Astrocyte (in vitro differentiated cells and primary cell): ENCODE measurements around the gene PPP3CA. TPM values are rescaled to one million over a fixed set of nuclear protein-coding genes. Genes with fewer than 3 reads are reported as not detected.
A peak's percentile ranks its signal among the peaks of the same experiment; 100 is the strongest.

Source experiments
- DNase-seq: peaks from one replicate; pipeline ENCODE4 v3.0.0-alpha.2; 2010; ENCODE audit warnings: low read depth
- FAIRE-seq: peaks from 2 replicates; lab custom pipeline; 2011; peaks lifted over from hg19 to GRCh38; lab: Jason Lieb, UNC
- H2AFZ ChIP-seq: 2 replicates; pipeline ENCODE4 v1.6.0; 2012; ENCODE audit warnings: low read depth, low read length, inconsistent platforms
- H3K27ac ChIP-seq: 2 replicates; pipeline ENCODE4 v1.5.1; 2011; ENCODE audit warnings: low read depth, low read length, inconsistent platforms
- H3K27me3 ChIP-seq: 2 replicates; pipeline ENCODE4 v1.6.0; 2011; ENCODE audit warnings: low read length, inconsistent platforms; ENCODE audit not compliant: insufficient read depth
- H3K36me3 ChIP-seq: 2 replicates; pipeline ENCODE4 v1.5.1; 2011; ENCODE audit warnings: low read length, inconsistent platforms; ENCODE audit not compliant: insufficient read depth
- H3K4me1 ChIP-seq: 2 replicates; pipeline ENCODE4 v1.5.1; 2011; ENCODE audit warnings: low read length, inconsistent platforms; ENCODE audit not compliant: insufficient read depth
- H3K4me2 ChIP-seq: 2 replicates; pipeline ENCODE4 v1.6.0; 2012; ENCODE audit warnings: low read length, inconsistent platforms
- H3K4me3 ChIP-seq: 2 replicates; pipeline ENCODE4 v1.5.1; 2011; ENCODE audit warnings: low read depth, mild to moderate bottlenecking, low read length, inconsistent platforms; ENCODE audit not compliant: insufficient read depth
- H3K79me2 ChIP-seq: 2 replicates; pipeline ENCODE4 v1.6.0; 2012; ENCODE audit warnings: mild to moderate bottlenecking, low read length, inconsistent platforms; ENCODE audit not compliant: insufficient read depth
- H3K9ac ChIP-seq: 2 replicates; pipeline ENCODE4 v1.6.0; 2012; ENCODE audit warnings: mild to moderate bottlenecking, low read length, inconsistent platforms
- H3K9me3 ChIP-seq: 2 replicates; pipeline ENCODE4 v1.5.1; 2012; ENCODE audit warnings: low read depth, mild to moderate bottlenecking, low read length, inconsistent platforms; ENCODE audit not compliant: insufficient read depth
- H4K20me1 ChIP-seq: 2 replicates; pipeline ENCODE4 v1.6.0; 2012; ENCODE audit warnings: low read length, inconsistent platforms; ENCODE audit not compliant: insufficient read depth
- H3K27ac Mint-ChIP-seq: one replicate; pipeline ENCODE4 v1.8.0; 2021; ENCODE audit warnings: mild to moderate bottlenecking, mixed read lengths; ENCODE audit not compliant: unreplicated experiment
- H3K27me3 Mint-ChIP-seq: one replicate; pipeline ENCODE4 v1.8.0; 2021; ENCODE audit warnings: low read depth, mixed read lengths; ENCODE audit not compliant: unreplicated experiment
- H3K36me3 Mint-ChIP-seq: one replicate; pipeline ENCODE4 v1.8.0; 2021; ENCODE audit warnings: low read depth, mixed read lengths; ENCODE audit not compliant: unreplicated experiment
- H3K4me1 Mint-ChIP-seq: one replicate; pipeline ENCODE4 v1.8.0; 2021; ENCODE audit warnings: low read depth, mixed read lengths; ENCODE audit not compliant: unreplicated experiment
- H3K4me3 Mint-ChIP-seq: one replicate; pipeline ENCODE4 v1.8.0; 2021; ENCODE audit warnings: mild to moderate bottlenecking, moderate library complexity, mixed read lengths; ENCODE audit not compliant: unreplicated experiment
- H3K9me3 Mint-ChIP-seq: one replicate; pipeline ENCODE4 v1.8.0; 2021; ENCODE audit warnings: mild to moderate bottlenecking, mixed read lengths; ENCODE audit not compliant: unreplicated experiment
- CTCF ChIP-seq: IDR thresholded peaks from 2 replicates; pipeline ENCODE4 v1.5.1; 2011; ENCODE audit warnings: low read depth, mild to moderate bottlenecking, inconsistent platforms, low read length, moderate library complexity; ENCODE audit not compliant: insufficient read depth
- EZH2 ChIP-seq: IDR thresholded peaks from 2 replicates; pipeline ENCODE4 v1.6.1; 2012; ENCODE audit warnings: mild to moderate bottlenecking, low read length, inconsistent platforms; ENCODE audit not compliant: insufficient read depth
- total RNA-seq: library from RNA; stranded (reverse); gene quantifications from 2 replicates; pipeline ENCODE4 v1.2.1, GENCODE V29; 2021

Gene PPP3CA
- total RNA-seq, 1 donor from 2014 or later, result 101 TPM

- Histone ChIP-seq H3K9ac (no peak overlapping the region), H3K9me3 (no peaks in the 10 kb centered on the region), H3K27ac (peak overlapping the region; percentile 18), H3K36me3 (no peaks in the 10 kb centered on the region), H3K4me2 (peak overlapping the region; percentile 18), H3K79me2 (peaks cover 22% of the 10 kb centered on the region), H3K4me3 (no peak overlapping the region), H4K20me1 (peaks cover 19% of the 10 kb centered on the region), H3K4me1 (peaks cover 6% of the 10 kb centered on the region), H2AFZ (no peak overlapping the region), H3K27me3 (no peaks in the 10 kb centered on the region)
- Mint-ChIP-seq H3K27me3 (no peaks in the 10 kb centered on the region), H3K36me3 (peaks cover 2% of the 10 kb centered on the region), H3K4me1 (peaks cover 15% of the 10 kb centered on the region), H3K9me3 (no peaks in the 10 kb centered on the region), H3K27ac (peak overlapping the region; percentile 80), H3K4me3 (no peak overlapping the region)
- FAIRE-seq (no peak), DNase-seq (peak; percentile 93)
- TF ChIP-seq CTCF (no peak), EZH2 (no peak)
These were observed 155.8 kb downstream of the PPP3CA start for GRCh38 chr4:101191302-101192098.

GRCh38 chr4:101190751-101191150 is 156.6 kb downstream of the PPP3CA start:
- Histone ChIP-seq H4K20me1 (peaks cover 16% of the 10 kb centered on the region), H3K9ac (no peak overlapping the region), H3K36me3 (no peaks in the 10 kb centered on the region), H3K4me2 (no peak overlapping the region), H3K79me2 (peaks cover 19% of the 10 kb centered on the region), H3K9me3 (no peaks in the 10 kb centered on the region), H2AFZ (no peak overlapping the region), H3K27me3 (no peaks in the 10 kb centered on the region), H3K4me3 (no peak overlapping the region), H3K27ac (no peak overlapping the region), H3K4me1 (peaks cover 6% of the 10 kb centered on the region)
- Mint-ChIP-seq H3K4me1 (peaks cover 15% of the 10 kb centered on the region), H3K9me3 (no peaks in the 10 kb centered on the region), H3K27me3 (no peaks in the 10 kb centered on the region), H3K27ac (no peak overlapping the region), H3K36me3 (peaks cover under 1% of the 10 kb centered on the region), H3K4me3 (no peak overlapping the region)
- no peak for FAIRE-seq
- no peak for DNase-seq
- no peak for TF ChIP-seq EZH2
- no peak for TF ChIP-seq CTCF

- H3K79me2 ChIP-seq, result peaks cover 27% of the 10 kb centered on the region
- no peaks in the 10 kb centered on the region for H3K27me3 Mint-ChIP-seq
- H3K27me3 ChIP-seq, result no peaks in the 10 kb centered on the region
- DNase-seq (no peak), FAIRE-seq (no peak)
- H3K4me1 ChIP-seq, result peaks cover 6% of the 10 kb centered on the region
- H3K9me3 Mint-ChIP-seq, result no peaks in the 10 kb centered on the region
- TF ChIP-seq CTCF (no peak), EZH2 (no peak)
- no peak overlapping the region for H3K27ac ChIP-seq
- H3K4me2 ChIP-seq, result no peak overlapping the region
- no peak overlapping the region for H2AFZ ChIP-seq
- H3K36me3 ChIP-seq, result no peaks in the 10 kb centered on the region
- no peak overlapping the region for H3K4me3 ChIP-seq
- H3K4me1 Mint-ChIP-seq, result peaks cover 16% of the 10 kb centered on the region
- no peak overlapping the region for H3K9ac ChIP-seq
- no peaks in the 10 kb centered on the region for H3K9me3 ChIP-seq
- peaks cover 20% of the 10 kb centered on the region for H4K20me1 ChIP-seq
- no peak overlapping the region for H3K27ac Mint-ChIP-seq
- H3K36me3 Mint-ChIP-seq, result no peaks in the 10 kb centered on the region
- no peak overlapping the region for H3K4me3 Mint-ChIP-seq
These were observed 158.4 kb downstream of the PPP3CA start for GRCh38 chr4:101188906-101189305.
